Gastroesophageal sphincter (tissue), 3 donors: ENCODE measurements around the gene OTUD1.

Source experiments
- EP300 ChIP-seq: sonication (generic); formaldehyde crosslinking; IDR thresholded peaks from one replicate; pipeline ENCODE4 v1.6.1; 2017; ENCODE audit warnings: antibody characterized with exemption, mild to moderate bottlenecking
- POLR2A ChIP-seq, 2 donors: fragments of 450-650 bp; IDR thresholded peaks; one replicate each; pipeline ENCODE4 v1.6.1; 2017; ENCODE audit warnings: antibody characterized with exemption in 2 of 2, mild to moderate bottlenecking in 2 of 2, moderate library complexity in 1 of 2
- POLR2AphosphoS5 ChIP-seq: sonication (generic); formaldehyde crosslinking; IDR thresholded peaks from one replicate; pipeline ENCODE4 v1.6.1; 2017; ENCODE audit warnings: antibody characterized with exemption
- TF ChIP-seq, protein P1 (sequence below), 4 experiments: fragments of 200-600 bp in 2 of 4; fragments of 450-650 bp in 2 of 4; sonication (generic) in 1 of 4; IDR thresholded peaks; one replicate each; pipeline ENCODE4 v1.5.1; 2017 to 2019; ENCODE audit warnings: antibody characterized with exemption in 4 of 4, mild to moderate bottlenecking in 2 of 4, moderate library complexity in 2 of 4

DNA sequence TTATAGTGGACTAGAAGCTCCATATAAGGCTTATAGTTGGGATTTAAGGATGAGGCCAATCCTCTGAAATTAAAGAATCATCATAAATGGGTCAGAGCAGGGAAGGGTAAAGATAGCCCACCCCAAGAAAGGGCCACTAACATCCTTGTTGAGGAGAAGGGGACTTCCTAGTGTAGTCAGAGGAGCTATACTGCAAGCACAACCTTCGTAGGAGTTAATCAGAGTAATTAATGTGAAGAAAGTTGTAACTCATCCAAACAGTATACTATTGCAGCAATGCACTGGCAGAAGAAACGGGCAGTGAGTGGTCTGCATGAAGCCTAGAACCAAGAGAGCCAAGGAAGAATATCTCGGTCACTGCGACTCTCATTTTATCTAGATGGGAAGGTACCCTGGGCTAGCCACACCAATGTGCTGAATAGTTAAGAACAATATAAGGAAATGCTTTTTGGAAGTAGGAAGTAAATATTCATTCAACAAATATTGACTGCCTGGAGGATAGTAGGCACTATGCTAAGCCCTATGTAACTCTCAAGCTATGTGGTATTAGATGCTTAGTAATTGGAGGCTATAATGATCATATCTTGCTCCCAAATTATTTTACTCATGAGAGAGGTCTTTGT lies 13.3 kb downstream of the OTUD1 start:
- TF ChIP-seq, protein P1, sequence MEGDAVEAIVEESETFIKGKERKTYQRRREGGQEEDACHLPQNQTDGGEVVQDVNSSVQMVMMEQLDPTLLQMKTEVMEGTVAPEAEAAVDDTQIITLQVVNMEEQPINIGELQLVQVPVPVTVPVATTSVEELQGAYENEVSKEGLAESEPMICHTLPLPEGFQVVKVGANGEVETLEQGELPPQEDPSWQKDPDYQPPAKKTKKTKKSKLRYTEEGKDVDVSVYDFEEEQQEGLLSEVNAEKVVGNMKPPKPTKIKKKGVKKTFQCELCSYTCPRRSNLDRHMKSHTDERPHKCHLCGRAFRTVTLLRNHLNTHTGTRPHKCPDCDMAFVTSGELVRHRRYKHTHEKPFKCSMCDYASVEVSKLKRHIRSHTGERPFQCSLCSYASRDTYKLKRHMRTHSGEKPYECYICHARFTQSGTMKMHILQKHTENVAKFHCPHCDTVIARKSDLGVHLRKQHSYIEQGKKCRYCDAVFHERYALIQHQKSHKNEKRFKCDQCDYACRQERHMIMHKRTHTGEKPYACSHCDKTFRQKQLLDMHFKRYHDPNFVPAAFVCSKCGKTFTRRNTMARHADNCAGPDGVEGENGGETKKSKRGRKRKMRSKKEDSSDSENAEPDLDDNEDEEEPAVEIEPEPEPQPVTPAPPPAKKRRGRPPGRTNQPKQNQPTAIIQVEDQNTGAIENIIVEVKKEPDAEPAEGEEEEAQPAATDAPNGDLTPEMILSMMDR (IDR thresholded peaks at IDR 0.05): no peak
- TF ChIP-seq POLR2A (IDR thresholded peaks at IDR 0.05) (no peak), EP300 (no peak), POLR2AphosphoS5 (no peak)
